Mesendoderm (in vitro differentiated cells): ENCODE results near the gene B3GNT3.

Experiments used
- DNase-seq: peaks from one replicate; pipeline ENCODE4 v3.0.0; 2013
- H2AK5ac ChIP-seq: 2 replicates; pipeline ENCODE4 v1.6.1; 2013; ENCODE audit warnings: low read length, inconsistent platforms
- H2BK120ac ChIP-seq: 2 replicates; pipeline ENCODE4 v1.6.1; 2013; ENCODE audit warnings: low read depth, mild to moderate bottlenecking, low read length, moderate library complexity, mixed read lengths
- H2BK15ac ChIP-seq: replicated peaks from 2 replicates; pipeline ENCODE4 v1.6.1; 2013; ENCODE audit warnings: low read depth, mild to moderate bottlenecking, moderate library complexity
- H2BK5ac ChIP-seq: 2 replicates; pipeline ENCODE4 v1.6.1; 2013; ENCODE audit warnings: low read length, inconsistent platforms
- H3K18ac ChIP-seq: 2 replicates; pipeline ENCODE4 v1.6.1; 2013; ENCODE audit warnings: mild to moderate bottlenecking, low read length, mixed read lengths
- H3K23ac ChIP-seq: one replicate; pipeline ENCODE4 v1.6.1; 2013; ENCODE audit warnings: low read length
- H3K27ac ChIP-seq: 2 replicates; pipeline ENCODE4 v1.5.1; 2013; ENCODE audit warnings: low read depth, mild to moderate bottlenecking, inconsistent platforms, low read length, moderate library complexity
- H3K27me3 ChIP-seq: 2 replicates; pipeline ENCODE4 v1.6.1; 2013; ENCODE audit warnings: low read length, control low read depth, mild to moderate bottlenecking, inconsistent platforms; ENCODE audit not compliant: insufficient read depth, poor library complexity
- H3K36me3 ChIP-seq: 2 replicates; pipeline ENCODE4 v1.6.1; 2013; ENCODE audit warnings: low read length, inconsistent platforms; ENCODE audit not compliant: control insufficient read depth, insufficient read depth
- H3K4ac ChIP-seq: one replicate; pipeline ENCODE4 v1.6.1; 2013; ENCODE audit warnings: low read depth, mild to moderate bottlenecking, low read length, moderate library complexity
- H3K4me1 ChIP-seq: 2 replicates; pipeline ENCODE4 v1.6.1; 2013; ENCODE audit warnings: low read depth, low read length, inconsistent platforms; ENCODE audit not compliant: control insufficient read depth
- H3K4me2 ChIP-seq: 2 replicates; pipeline ENCODE4 v1.6.1; 2013; ENCODE audit warnings: low read length
- H3K4me3 ChIP-seq: 2 replicates; pipeline ENCODE4 v1.5.1; 2013; ENCODE audit warnings: mild to moderate bottlenecking, low read length
- H3K56ac ChIP-seq: one replicate; pipeline ENCODE4 v1.6.1; 2013; ENCODE audit warnings: low read length
- H3K79me1 ChIP-seq: 2 replicates; pipeline ENCODE4 v1.6.1; 2013; ENCODE audit warnings: low read length, inconsistent platforms
- H3K79me2 ChIP-seq: 2 replicates; pipeline ENCODE4 v1.6.1; 2013; ENCODE audit warnings: mild to moderate bottlenecking, low read length; ENCODE audit not compliant: control insufficient read depth, insufficient read depth
- H3K9ac ChIP-seq: 2 replicates; pipeline ENCODE4 v1.6.1; 2013; ENCODE audit warnings: low read length, inconsistent platforms
- H4K5ac ChIP-seq: one replicate; pipeline ENCODE4 v1.6.1; 2013; ENCODE audit warnings: low read length
- H4K8ac ChIP-seq: one replicate; pipeline ENCODE4 v1.6.1; 2013; ENCODE audit warnings: low read depth, mild to moderate bottlenecking, control low read depth, low read length, moderate library complexity
- WGBS: extraction: QIAGEN DNeasy Blood & Tissue Kit; methylation state at CpG from one replicate; pipeline ENCODE4 v1.1.7; 2013; ENCODE audit warnings: low lambda C conversion rate, missing lambda C conversion rate; ENCODE audit not compliant: insufficient coverage; ENCODE audit errors: extremely low coverage; 5-methylcytosine and 5-hydroxymethylcytosine counted together

B3GNT3 gene

GRCh38 chr19:17837972-17838371 lies 43.0 kb downstream of the B3GNT3 start:
- H3K4me2 ChIP-seq: no peak overlapping the region
- no peak overlapping the region for H3K56ac ChIP-seq
- no CpG with 5 or more reads among the region's 7 CpGs for WGBS
- no peak overlapping the region for H3K18ac ChIP-seq
- H2BK120ac ChIP-seq: no peak overlapping the region
- no peaks in the 10 kb centered on the region for H3K27me3 ChIP-seq
- no peaks in the 10 kb centered on the region for H3K79me1 ChIP-seq
- no peak overlapping the region for H3K27ac ChIP-seq
- no peak overlapping the region for H4K5ac ChIP-seq
- H4K8ac ChIP-seq: no peak overlapping the region
- H3K36me3 ChIP-seq: no peaks in the 10 kb centered on the region
- no peak for DNase-seq
- H3K4ac ChIP-seq: no peak overlapping the region
- no peak overlapping the region for H3K9ac ChIP-seq
- H3K79me2 ChIP-seq: no peaks in the 10 kb centered on the region
- H3K4me3 ChIP-seq: no peak overlapping the region
- no peak overlapping the region for H3K23ac ChIP-seq
- no peaks in the 10 kb centered on the region for H3K4me1 ChIP-seq
- no peak overlapping the region for H2AK5ac ChIP-seq
- H2BK5ac ChIP-seq: no peak overlapping the region
- H2BK15ac ChIP-seq: no peak overlapping the region

- Histone ChIP-seq H3K79me2 (no peaks in the 10 kb centered on the region), H2BK120ac (no peak overlapping the region), H3K79me1 (no peaks in the 10 kb centered on the region), H3K27ac (no peak overlapping the region), H3K4me3 (no peak overlapping the region), H2AK5ac (no peak overlapping the region), H3K27me3 (no peaks in the 10 kb centered on the region), H3K9ac (no peak overlapping the region), H3K56ac (no peak overlapping the region), H3K4me1 (no peaks in the 10 kb centered on the region), H3K4me2 (no peak overlapping the region), H3K36me3 (no peaks in the 10 kb centered on the region), H3K18ac (no peak overlapping the region), H3K23ac (no peak overlapping the region), H4K5ac (no peak overlapping the region), H2BK15ac (no peak overlapping the region), H2BK5ac (no peak overlapping the region), H3K4ac (no peak overlapping the region), H4K8ac (no peak overlapping the region)
- DNase-seq: no peak
- WGBS: no CpG with 5 or more reads among the region's 6 CpGs
Measured at GRCh38 chr19:17840019-17840418, 45.1 kb downstream of the B3GNT3 start.

- no peak for DNase-seq
- Histone ChIP-seq H3K9ac (peak overlapping the region; percentile 62), H3K27me3 (no peaks in the 10 kb centered on the region), H3K4me3 (peak overlapping the region; percentile 32), H3K23ac (peak overlapping the region; percentile 11), H3K4me1 (no peaks in the 10 kb centered on the region), H2BK5ac (no peak overlapping the region), H3K4ac (no peak overlapping the region), H2AK5ac (no peak overlapping the region), H2BK120ac (no peak overlapping the region), H3K56ac (peak overlapping the region; percentile 89), H3K79me2 (no peaks in the 10 kb centered on the region), H3K18ac (no peak overlapping the region), H3K4me2 (peak overlapping the region; percentile 87), H4K5ac (no peak overlapping the region), H2BK15ac (no peak overlapping the region), H3K79me1 (no peaks in the 10 kb centered on the region), H4K8ac (no peak overlapping the region), H3K27ac (no peak overlapping the region), H3K36me3 (no peaks in the 10 kb centered on the region)
- no CpG with 5 or more reads among the region's 30 CpGs for WGBS
Measured at GRCh38 chr19:17841371-17841809, 46.5 kb downstream of the B3GNT3 start.

GRCh38 chr19:17841810-17842662 lies 47.1 kb downstream of the B3GNT3 start:
- H2BK15ac ChIP-seq: no peak overlapping the region
- peak overlapping the region; percentile 84 for H3K56ac ChIP-seq
- H3K9ac ChIP-seq: peak overlapping the region; percentile 72
- H3K4me1 ChIP-seq: no peaks in the 10 kb centered on the region
- H3K36me3 ChIP-seq: no peaks in the 10 kb centered on the region
- H3K4ac ChIP-seq: no peak overlapping the region
- H4K8ac ChIP-seq: no peak overlapping the region
- H2BK5ac ChIP-seq: no peak overlapping the region
- no peaks in the 10 kb centered on the region for H3K79me2 ChIP-seq
- H3K27me3 ChIP-seq: no peaks in the 10 kb centered on the region
- H3K4me3 ChIP-seq: peak overlapping the region; percentile 6
- no peak overlapping the region for H2BK120ac ChIP-seq
- H3K23ac ChIP-seq: peak overlapping the region; percentile 92
- H4K5ac ChIP-seq: no peak overlapping the region
- H3K79me1 ChIP-seq: no peaks in the 10 kb centered on the region
- WGBS: no CpG with 5 or more reads among the region's 56 CpGs
- no peak overlapping the region for H3K27ac ChIP-seq
- no peak overlapping the region for H3K18ac ChIP-seq
- H3K4me2 ChIP-seq: peak overlapping the region; percentile 65
- peak; percentile 98 for DNase-seq
- H2AK5ac ChIP-seq: no peak overlapping the region

DNA sequence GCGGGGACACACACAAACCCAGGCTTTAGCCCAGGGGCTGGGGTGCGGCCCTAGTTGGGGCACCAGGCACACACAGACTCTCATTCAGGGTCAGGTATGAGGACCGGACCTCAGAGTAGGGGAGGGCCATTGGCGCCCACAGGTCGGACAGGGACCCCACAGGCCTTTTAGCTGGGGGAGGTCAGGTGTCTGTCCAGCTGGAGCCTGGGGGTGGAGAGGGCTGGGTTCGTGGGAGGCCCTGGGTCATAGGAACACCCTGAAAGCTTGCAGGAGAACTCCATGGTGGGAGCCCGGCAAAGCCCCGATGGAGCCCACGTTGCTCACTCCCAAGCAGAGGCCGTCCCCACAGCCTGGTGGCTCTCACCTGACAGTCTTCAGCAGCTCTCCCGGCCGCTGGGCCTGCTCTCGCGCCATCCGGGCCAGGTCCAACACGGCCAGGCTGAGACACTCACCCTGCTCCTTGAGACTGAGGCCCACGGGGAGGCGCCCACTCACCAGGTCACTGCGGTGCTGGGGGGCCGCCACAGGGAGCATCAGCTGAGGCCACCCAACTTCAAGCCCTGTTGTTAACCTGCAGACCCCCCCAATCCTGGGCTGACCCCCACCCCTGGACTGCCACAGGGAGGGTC lies 47.8 kb downstream of the B3GNT3 start:
- no peak for DNase-seq
- WGBS: no CpG with 5 or more reads among the region's 20 CpGs
- peak overlapping the region; percentile 92 for H3K23ac ChIP-seq
- H3K4me1 ChIP-seq: no peaks in the 10 kb centered on the region
- no peaks in the 10 kb centered on the region for H3K79me2 ChIP-seq
- H3K9ac ChIP-seq: peak overlapping the region; percentile 72
- H3K18ac ChIP-seq: no peak overlapping the region
- no peak overlapping the region for H2BK120ac ChIP-seq
- no peak overlapping the region for H3K27ac ChIP-seq
- H4K5ac ChIP-seq: no peak overlapping the region
- no peak overlapping the region for H2BK5ac ChIP-seq
- H4K8ac ChIP-seq: no peak overlapping the region
- peak overlapping the region; percentile 6 for H3K4me3 ChIP-seq
- no peaks in the 10 kb centered on the region for H3K27me3 ChIP-seq
- H3K56ac ChIP-seq: peak overlapping the region; percentile 84
- no peak overlapping the region for H3K4ac ChIP-seq
- no peaks in the 10 kb centered on the region for H3K36me3 ChIP-seq
- no peaks in the 10 kb centered on the region for H3K79me1 ChIP-seq
- no peak overlapping the region for H2AK5ac ChIP-seq
- peak overlapping the region; percentile 65 for H3K4me2 ChIP-seq
- H2BK15ac ChIP-seq: no peak overlapping the region
